HepG2 (cell line): ENCODE measurements around the gene PCIF1. TPM values are rescaled to one million over a fixed set of nuclear protein-coding genes. Genes with fewer than 3 reads are reported as not detected.
A peak's percentile ranks its signal among the peaks of the same experiment; 100 is the strongest.

Experiments
- ATAC-seq: fragments of 200-7000 bp; cut with Tn5 transposase; 3 replicates; pipeline ENCODE4 v1.9.1; 2020; ENCODE audit warnings: mild to moderate bottlenecking, moderate library complexity
- BruUV-seq: library from RNA; stranded (reverse); fragments of 400-500 nt; replicated peaks from 2 replicates; lab custom pipeline; 2021; lab: Mats Ljungman, UMichigan
- CTCF ChIA-PET: fragments of 300-600 bp; formaldehyde crosslinking; extraction: SDS; loops from one replicate; lab custom pipeline; 2021; ENCODE audit warnings: low total read pairs, inconsistent platforms, low intra/inter-chr PET ratio; lab: Yijun Ruan, JAX
- POLR2A ChIA-PET: fragments of 350-600 bp; sonication (Branson Sonifier 250); formaldehyde crosslinking; loops from one replicate; lab custom pipeline; 2020; ENCODE audit warnings: antibody characterized with exemption, inconsistent platforms; lab: Yijun Ruan, JAX
- DNase-seq: peaks from one replicate; pipeline ENCODE4 v3.0.0-alpha.2; 2015; ENCODE audit warnings: low spot score
- FAIRE-seq: peaks from 3 replicates; lab custom pipeline; 2011; peaks lifted over from hg19 to GRCh38; lab: Jason Lieb, UNC
- H2AFZ ChIP-seq: one replicate; pipeline ENCODE4 v1.6.1; 2011; ENCODE audit warnings: low read length, inconsistent platforms
- H3K27ac ChIP-seq: fragments of 300-600 bp; 3 replicates; pipeline ENCODE4 v1.8.0; 2011; ENCODE audit warnings: mixed run types, mild to moderate bottlenecking, mixed read lengths, low read length, inconsistent platforms; ENCODE audit not compliant: insufficient read depth; ENCODE audit errors: extremely low read length
- H3K27me3 ChIP-seq, 2 experiments: fragments of 200-600 bp in 1 of 2; 2 replicates in 1 of 2; 3 replicates in 1 of 2; pipeline versions ENCODE4 v1.6.0 to v1.8.0; 2011; ENCODE audit warnings: low read length in 2 of 2, mild to moderate bottlenecking in 2 of 2, moderate library complexity in 2 of 2, inconsistent platforms in 1 of 2; ENCODE audit not compliant: insufficient read depth in 2 of 2, control insufficient read depth in 1 of 2
- H3K36me3 ChIP-seq, 2 experiments: fragments of 200-600 bp in 1 of 2; replicated peaks in 1 of 2; 2 replicates in 1 of 2; 3 replicates in 1 of 2; pipeline versions ENCODE4 v1.5.1 to v1.8.0; 2011; ENCODE audit warnings: low read length in 2 of 2, inconsistent platforms in 1 of 2; ENCODE audit not compliant: insufficient read depth in 2 of 2, control insufficient read depth in 1 of 2
- H3K4me1 ChIP-seq: 2 replicates; pipeline ENCODE4 v1.5.1; 2012; ENCODE audit warnings: low read length, inconsistent platforms; ENCODE audit not compliant: insufficient read depth
- H3K4me2 ChIP-seq: 2 replicates; pipeline ENCODE4 v1.6.0; 2011; ENCODE audit warnings: low read depth, low read length, inconsistent platforms
- H3K4me3 ChIP-seq, 3 experiments: fragments of 200-600 bp in 1 of 3; sonication (generic), shearing (Covaris generic) in 1 of 3; replicated peaks in 1 of 3; 2 replicates each; pipeline ENCODE4 v1.5.1; 2011 to 2016; ENCODE audit warnings: low read length in 3 of 3, inconsistent platforms in 2 of 3, low read depth in 2 of 3, mild to moderate bottlenecking in 2 of 3, control low read depth in 1 of 3, mixed read lengths in 1 of 3; ENCODE audit not compliant: insufficient read depth in 1 of 3
- H3K79me2 ChIP-seq: one replicate; pipeline ENCODE4 v1.6.1; 2011; ENCODE audit warnings: low read length, inconsistent platforms; ENCODE audit not compliant: insufficient read depth
- H3K9ac ChIP-seq: 2 replicates; pipeline ENCODE4 v1.6.0; 2011; ENCODE audit warnings: mild to moderate bottlenecking, low read depth, low read length, inconsistent platforms; ENCODE audit not compliant: insufficient read depth
- H3K9me3 ChIP-seq: 2 replicates; pipeline ENCODE4 v1.5.1; 2012; ENCODE audit warnings: mild to moderate bottlenecking, low read length
- H4K20me1 ChIP-seq: 2 replicates; pipeline ENCODE4 v1.6.0; 2011; ENCODE audit warnings: inconsistent platforms, mild to moderate bottlenecking, low read length, moderate library complexity; ENCODE audit not compliant: insufficient read depth
- AGO2 ChIP-seq: fragments of 200-400 bp; formaldehyde crosslinking; optimal IDR thresholded peaks from 2 replicates; pipeline ENCODE3; 2017; ENCODE audit warnings: mild to moderate bottlenecking, low read depth, low read length, moderate library complexity
- CHD4 ChIP-seq: fragments of 200-600 bp; sonication (generic); IDR thresholded peaks from 2 replicates; pipeline ENCODE4 v1.7.0; 2017; ENCODE audit warnings: mild to moderate bottlenecking, low read length, borderline replicate concordance
- CSRNP1 ChIP-seq: sonication (generic); formaldehyde crosslinking; IDR thresholded peaks from 2 replicates; pipeline ENCODE4 v1.8.1; 2023; ENCODE audit warnings: mild to moderate bottlenecking, missing genetic modification reagents
- E2F1 ChIP-seq: sonication (generic); formaldehyde crosslinking; IDR thresholded peaks from 2 replicates; pipeline ENCODE4 v1.5.0; 2020; ENCODE audit warnings: missing genetic modification reagents
- ELF4 ChIP-seq: sonication (generic); formaldehyde crosslinking; IDR thresholded peaks from 2 replicates; pipeline ENCODE4 v1.5.0; 2020; ENCODE audit warnings: missing genetic modification reagents, mild to moderate bottlenecking, moderate library complexity, borderline replicate concordance
- HDAC2 ChIP-seq: sonication (generic); formaldehyde crosslinking; IDR thresholded peaks from 2 replicates; pipeline ENCODE4 v1.4.0; 2020; ENCODE audit warnings: missing genetic modification reagents
- HOMEZ ChIP-seq: IDR thresholded peaks from 2 replicates; pipeline ENCODE4 v1.6.1; 2016; ENCODE audit warnings: low read depth
- KDM6A ChIP-seq: IDR thresholded peaks from 2 replicates; pipeline ENCODE4 v1.6.1; 2016; ENCODE audit warnings: low read depth
- NFE2 ChIP-seq: sonication (generic); formaldehyde crosslinking; IDR thresholded peaks from 2 replicates; pipeline ENCODE4 v1.4.0; 2020; ENCODE audit warnings: missing genetic modification reagents
- NR3C1 ChIP-seq: sonication (generic); formaldehyde crosslinking; IDR thresholded peaks from 2 replicates; pipeline ENCODE4 v1.4.0; 2020; ENCODE audit warnings: missing genetic modification reagents
- TRIM24 ChIP-seq: sonication (generic); formaldehyde crosslinking; IDR thresholded peaks from 2 replicates; pipeline ENCODE4 v1.8.0; 2022; ENCODE audit warnings: mild to moderate bottlenecking, missing genetic modification reagents
- ZFP82 ChIP-seq: sonication (generic); formaldehyde crosslinking; IDR thresholded peaks from 2 replicates; pipeline ENCODE4 v1.5.1; 2020; ENCODE audit warnings: mild to moderate bottlenecking, missing genetic modification reagents, borderline replicate concordance
- ZMYM2 ChIP-seq: sonication (generic); formaldehyde crosslinking; IDR thresholded peaks from 2 replicates; pipeline ENCODE4 v1.8.0; 2022; ENCODE audit warnings: mild to moderate bottlenecking, missing genetic modification reagents
- ZNF484 ChIP-seq: sonication (generic); formaldehyde crosslinking; IDR thresholded peaks from 2 replicates; pipeline ENCODE4 v1.5.1; 2020; ENCODE audit warnings: mild to moderate bottlenecking, low read depth, missing genetic modification reagents, borderline replicate concordance
- ZNF562 ChIP-seq: sonication (generic); formaldehyde crosslinking; IDR thresholded peaks from 2 replicates; pipeline ENCODE4 v1.8.0; 2022; ENCODE audit warnings: missing genetic modification reagents, borderline replicate concordance
- ZNF788 ChIP-seq: sonication (generic); formaldehyde crosslinking; IDR thresholded peaks from 2 replicates; pipeline ENCODE4 v1.5.0; 2020; ENCODE audit warnings: mild to moderate bottlenecking, missing genetic modification reagents, borderline replicate concordance
- WGBS: methylation state at CpG from one replicate; pipeline ENCODE4 v1.1.6; 2017; ENCODE audit warnings: low lambda C conversion rate; 5-methylcytosine and 5-hydroxymethylcytosine counted together
- in situ Hi-C: cut with HindIII; loops from 2 replicates; pipeline ENCODE4 v1.10.0; 2017; ENCODE audit warnings: low pct_unique_long_range_greater_than_20kb; ENCODE audit not compliant: extremely low pct_ligation_motif_present
- intact Hi-C: fragments of 100-400 bp; cut with micrococcal nuclease; formaldehyde crosslinking; loops from one replicate; pipeline ENCODE4 v1.10.0; 2022; ENCODE audit not compliant: unreplicated experiment
- polyA plus RNA-seq, 8 experiments: library from polyadenylated mRNA; depleted of rRNA in 3 of 8; stranded (reverse) in 7 of 8; unstranded in 1 of 8; fragments of >200 nt; fragmentation: Illumina TruSeq in 4 of 8; extraction: Trizol in 4 of 8; gene quantifications; 2 replicates each; pipeline versions ENCODE4 v1.2.1 to v1.2.3, GENCODE V29; 2011 to 2016; ENCODE audit warnings: low read depth in 4 of 8, missing spikeins in 1 of 8, mixed read lengths in 1 of 8; ENCODE audit not compliant: insufficient read depth in 1 of 8
- total RNA-seq, 5 experiments: library from RNA; depleted of rRNA; stranded (reverse); fragments of >200 nt; fragmentation: Illumina TruSeq; extraction: Trizol; gene quantifications; 2 replicates each; pipeline ENCODE4 v1.2.3, GENCODE V29; 2016; ENCODE audit warnings: low read depth in 1 of 5

Gene PCIF1
- total and polyA plus RNA-seq, 2 of the 13 experiments (the other 11 are each of a cell fraction or from before 2014, with no cell fraction given), result 20.9 to 24.4 TPM

- no peak for TF ChIP-seq NR3C1 (CRISPR knock-in tag)
These were observed 16.2 kb upstream of the PCIF1 start (continued) for GRCh38 chr20:45918182-45918737.

GRCh38 chr20:45918779-45919537 is 15.5 kb upstream of the PCIF1 start:
- DNase-seq (no peak), ATAC-seq (no peak), FAIRE-seq (no peak)
- peaks cover 0 to 8% of the 10 kb centered on the region in 2 experiments; a peak in 2 of 5 replicates for H3K27me3 ChIP-seq
- in situ Hi-C loops, result no loop called here
- intact Hi-C loops, result no loop called here
- peak overlapping the region in 1 of 3 experiments; percentile 44; a peak in 2 of 6 replicates for H3K4me3 ChIP-seq
- peak overlapping the region; percentile 11; the same call in 1 of the 2 replicates for H3K9ac ChIP-seq
- no peaks in the 10 kb centered on the region for H4K20me1 ChIP-seq
- no peaks in the 10 kb centered on the region for H3K36me3 ChIP-seq
- H2AFZ ChIP-seq, result no peak overlapping the region
- BruUV-seq, result no TSS peak
- H3K79me2 ChIP-seq, result no peaks in the 10 kb centered on the region
- CTCF ChIA-PET, result no interaction called here
- H3K27ac ChIP-seq, result no peak overlapping the region
- no peaks in the 10 kb centered on the region for H3K9me3 ChIP-seq
- WGBS, result 42% methylated on average over 12 of the region's 12 CpGs
- POLR2A ChIA-PET, result interaction anchor here (1.2 to 5.0 kb wide), 15 partner anchors 8 to 85 kb away, joined by 3 to 78 read pairs (median 9); partner anchors contain the start of genes ACOT8, CTSA, NEURL2 and PCIF1
- peak overlapping the region; percentile 48 for H3K4me2 ChIP-seq
- H3K4me1 ChIP-seq, result peaks cover 74% of the 10 kb centered on the region
- TF ChIP-seq HDAC2 (CRISPR knock-in tag) (peak; percentile 53), NFE2 (CRISPR knock-in tag) (peak; percentile 9; the same call in 1 of the 2 replicates), KDM6A (CRISPR knock-in tag) (no peak), ELF4 (peak; percentile 63; the same call in 1 of the 2 replicates), AGO2 (no peak), ZMYM2 (CRISPR knock-in tag) (peak; percentile 70; the same call in 1 of the 2 replicates), TRIM24 (CRISPR knock-in tag) (no peak), CSRNP1 (CRISPR knock-in tag) (0 out of 2 replicates have a peak, but pooled peaks have one; percentile 37), ZNF484 (CRISPR knock-in tag) (no peak), ZNF562 (CRISPR knock-in tag) (no peak), ZFP82 (CRISPR knock-in tag) (no peak), ZNF788 (peak; percentile 4; the same call in 1 of the 2 replicates), CHD4 (peak; percentile 99), E2F1 (no peak), HOMEZ (CRISPR knock-in tag) (no peak)
